Liver (tissue), 9 donors: Measurements from ENCODE around the gene CLCN5. TPM values are rescaled to one million over a fixed set of nuclear protein-coding genes. Genes with fewer than 3 reads are reported as not detected.

Experiments used
- DNase-seq: peaks from one replicate; pipeline ENCODE4 v3.0.0-alpha.2; 2017; ENCODE audit warnings: low spot score
- H3K27ac ChIP-seq, 2 donors: one replicate each; pipeline ENCODE4 v1.7.0; 2013; ENCODE audit warnings: inconsistent platforms in 2 of 2, low read length in 2 of 2, control low read depth in 1 of 2, low read depth in 1 of 2, mild to moderate bottlenecking in 1 of 2
- H3K27me3 ChIP-seq, 4 donors: one replicate each; pipeline versions ENCODE4 v1.6.1 to v1.7.0; 2013; ENCODE audit warnings: low read length in 3 of 4, inconsistent platforms in 1 of 4, mild to moderate bottlenecking in 1 of 4, moderate library complexity in 1 of 4; ENCODE audit not compliant: control insufficient read depth in 4 of 4, insufficient read depth in 4 of 4
- H3K36me3 ChIP-seq, 4 donors: one replicate each; pipeline versions ENCODE4 v1.6.1 to v1.7.0; 2013; ENCODE audit warnings: low read length in 3 of 4, mild to moderate bottlenecking in 3 of 4, low read depth in 1 of 4, moderate library complexity in 1 of 4; ENCODE audit not compliant: control insufficient read depth in 4 of 4, insufficient read depth in 3 of 4
- H3K4me1 ChIP-seq, 4 donors: one replicate each; pipeline versions ENCODE4 v1.6.1 to v1.7.0; 2013; ENCODE audit warnings: low read length in 3 of 4, mild to moderate bottlenecking in 3 of 4, moderate library complexity in 1 of 4; ENCODE audit not compliant: control insufficient read depth in 4 of 4, insufficient read depth in 4 of 4
- H3K4me3 ChIP-seq, 3 donors: one replicate each; pipeline versions ENCODE4 v1.6.1 to v1.7.0; 2013; ENCODE audit warnings: low read length in 3 of 3, control low read depth in 1 of 3, low read depth in 1 of 3, mild to moderate bottlenecking in 1 of 3
- H3K9ac ChIP-seq, 2 donors: one replicate each; pipeline ENCODE4 v1.7.0; 2013; ENCODE audit warnings: low read length in 2 of 2, mild to moderate bottlenecking in 2 of 2, moderate library complexity in 2 of 2, control low read depth in 1 of 2, low read depth in 1 of 2
- H3K9me3 ChIP-seq, 4 donors: one replicate each; pipeline versions ENCODE4 v1.6.1 to v1.7.0; 2013; ENCODE audit warnings: low read length in 3 of 4; ENCODE audit not compliant: control insufficient read depth in 4 of 4
- ATF3 ChIP-seq: IDR thresholded peaks from 2 replicates; pipeline ENCODE4 v1.6.1; 2016; ENCODE audit warnings: antibody characterized with exemption
- CTCF ChIP-seq: fragments of 150-350 bp; IDR thresholded peaks from 2 replicates; pipeline ENCODE4 v1.5.1; 2017; ENCODE audit warnings: improper control_type of control experiment, low read depth, low read length; ENCODE audit not compliant: missing input control
- EGR1 ChIP-seq, 2 donors: IDR thresholded peaks; 2 replicates each; pipeline ENCODE4 v1.6.1; 2016 to 2018; ENCODE audit warnings: antibody characterized with exemption in 2 of 2, low read depth in 2 of 2
- FOXA2 ChIP-seq: IDR thresholded peaks from 2 replicates; pipeline ENCODE4 v1.6.1; 2016; ENCODE audit warnings: antibody characterized with exemption
- GABPA ChIP-seq, 2 donors: IDR thresholded peaks in 1 of 2; conservative IDR thresholded peaks in 1 of 2; 2 replicates each; pipeline ENCODE4 v1.6.1; 2016; ENCODE audit warnings: antibody characterized with exemption in 2 of 2, mild to moderate bottlenecking in 1 of 2, moderate library complexity in 1 of 2
- HNF4A ChIP-seq, 2 donors: conservative IDR thresholded peaks; 2 replicates each; pipeline ENCODE4 v1.6.1; 2016; ENCODE audit warnings: antibody characterized with exemption in 2 of 2, mild to moderate bottlenecking in 2 of 2
- HNF4G ChIP-seq: IDR thresholded peaks from 2 replicates; pipeline ENCODE4 v1.6.1; 2016; ENCODE audit warnings: antibody characterized with exemption
- JUND ChIP-seq, 2 donors: IDR thresholded peaks; 2 replicates each; pipeline ENCODE4 v1.6.1; 2016; ENCODE audit warnings: antibody characterized with exemption in 2 of 2
- MAX ChIP-seq: IDR thresholded peaks from 2 replicates; pipeline ENCODE4 v1.6.1; 2016; ENCODE audit warnings: antibody characterized with exemption
- NR2F2 ChIP-seq: IDR thresholded peaks from 2 replicates; pipeline ENCODE4 v1.6.1; 2016; ENCODE audit warnings: antibody characterized with exemption
- RAD21 ChIP-seq, 2 donors: IDR thresholded peaks; 2 replicates each; pipeline ENCODE4 v1.6.1; 2016; ENCODE audit warnings: antibody characterized with exemption in 2 of 2, mild to moderate bottlenecking in 2 of 2
- REST ChIP-seq: IDR thresholded peaks from 2 replicates; pipeline ENCODE4 v1.6.1; 2016; ENCODE audit warnings: antibody characterized with exemption, mild to moderate bottlenecking
- RXRA ChIP-seq, 2 donors: IDR thresholded peaks; 2 replicates each; pipeline ENCODE4 v1.6.1; 2017 to 2018; ENCODE audit warnings: antibody characterized with exemption in 2 of 2, mild to moderate bottlenecking in 1 of 2
- SP1 ChIP-seq: IDR thresholded peaks from 2 replicates; pipeline ENCODE4 v1.6.1; 2018; ENCODE audit warnings: antibody characterized with exemption, mild to moderate bottlenecking
- TAF1 ChIP-seq: conservative IDR thresholded peaks from 2 replicates; pipeline ENCODE4 v1.6.1; 2016; ENCODE audit warnings: antibody characterized with exemption, mild to moderate bottlenecking
- YY1 ChIP-seq: IDR thresholded peaks from 2 replicates; pipeline ENCODE4 v1.6.1; 2016; ENCODE audit warnings: antibody characterized with exemption, mild to moderate bottlenecking
- ZBTB33 ChIP-seq: IDR thresholded peaks from 2 replicates; pipeline ENCODE4 v1.6.1; 2016; ENCODE audit warnings: antibody characterized with exemption
- WGBS: extraction: QIAGEN DNeasy Blood & Tissue Kit; methylation state at CpG from one replicate; pipeline ENCODE4 v1.1.7; 2013; 5-methylcytosine and 5-hydroxymethylcytosine counted together
- polyA plus RNA-seq, 2 donors: library from polyadenylated mRNA; stranded (reverse) in 1 of 2; unstranded in 1 of 2; fragments of 200-250 nt in 1 of 2; fragments of >200 nt in 1 of 2; fragmentation: Nextera tagmentation in 1 of 2; extraction: Ambion mirVana in 1 of 2; gene quantifications; one replicate each; pipeline versions ENCODE4 v1.2.1 to v1.2.3, GENCODE V29; 2013 to 2015
- total RNA-seq, 2 donors: library from RNA; depleted of rRNA; stranded (reverse); fragments of >200 nt; gene quantifications; one replicate each; pipeline ENCODE4 v1.2.3, GENCODE V29; 2014
- donor health status: healthy.
- donor health status: healthy.
- donor health status: healthy.
- donor health status: healthy.
- donor health status: healthy.

Gene CLCN5
- total and polyA plus RNA-seq, 4 donors = 5.6 to 56.1 (median 14.6) TPM

GRCh38 chrX:49921109-49921508 lies 1.3 kb upstream of the CLCN5 start:
- Histone ChIP-seq H3K27me3 (peaks cover 0 to 2% (median 0%) of the 10 kb centered on the region in 4 donors), H3K27ac (no peak overlapping the region), H3K36me3 (no peaks in the 10 kb centered on the region), H3K9ac (no peak overlapping the region), H3K4me1 (peaks cover 0 to 17% (median 5%) of the 10 kb centered on the region in 4 donors), H3K4me3 (no peak overlapping the region), H3K9me3 (no peaks in the 10 kb centered on the region)
- 83% methylated on average over 2 of the region's 2 CpGs for WGBS
- DNase-seq = no peak
- TF ChIP-seq TAF1 = no peak
- no peak for TF ChIP-seq ZBTB33
- TF ChIP-seq GABPA (IDR thresholded peaks at IDR 0.05 in 1 of 2, conservative IDR thresholded peaks at IDR 0.05 in 1 of 2) = no peak
- TF ChIP-seq HNF4G = no peak
- TF ChIP-seq NR2F2 = no peak
- no peak for TF ChIP-seq FOXA2
- no peak for TF ChIP-seq MAX
- no peak for TF ChIP-seq ATF3
- no peak for TF ChIP-seq SP1
- no peak for TF ChIP-seq HNF4A (conservative IDR thresholded peaks at IDR 0.05)
- no peak for TF ChIP-seq RXRA (IDR thresholded peaks at IDR 0.05)
- no peak for TF ChIP-seq JUND (IDR thresholded peaks at IDR 0.05)
- no peak for TF ChIP-seq REST
- TF ChIP-seq RAD21 (IDR thresholded peaks at IDR 0.05) = no peak
- TF ChIP-seq CTCF = no peak
- no peak for TF ChIP-seq YY1
- no peak for TF ChIP-seq EGR1 (IDR thresholded peaks at IDR 0.05; ENCODE audit: low read depth in 2 of 2)

GRCh38 chrX:49925176-49925575 lies 2.8 kb downstream of the CLCN5 start:
- DNase-seq = no peak
- peaks cover 0 to 6% (median 2%) of the 10 kb centered on the region in 4 donors for H3K4me1 ChIP-seq
- no peaks in the 10 kb centered on the region for H3K27me3 ChIP-seq
- no peak overlapping the region for H3K4me3 ChIP-seq
- H3K9ac ChIP-seq = no peak overlapping the region
- H3K27ac ChIP-seq = no peak overlapping the region
- 57% methylated on average over 2 of the region's 2 CpGs for WGBS
- peaks cover 0 to 1% (median 0%) of the 10 kb centered on the region in 4 donors for H3K36me3 ChIP-seq
- no peaks in the 10 kb centered on the region for H3K9me3 ChIP-seq
- no peak for TF ChIP-seq RAD21 (IDR thresholded peaks at IDR 0.05)
- no peak for TF ChIP-seq REST
- TF ChIP-seq EGR1 (IDR thresholded peaks at IDR 0.05; ENCODE audit: low read depth in 2 of 2) = no peak
- no peak for TF ChIP-seq ZBTB33
- no peak for TF ChIP-seq GABPA (IDR thresholded peaks at IDR 0.05 in 1 of 2, conservative IDR thresholded peaks at IDR 0.05 in 1 of 2)
